GM13977 (cell line): ENCODE results near the gene CCM2L.

Source experiments
- DNase-seq: peaks from one replicate; pipeline ENCODE4 v3.0.0; 2012; ENCODE audit warnings: low spot score
- CTCF ChIP-seq: IDR thresholded peaks from 2 replicates; pipeline ENCODE4 v1.5.1; 2012; ENCODE audit warnings: mild to moderate bottlenecking, control low read depth; ENCODE audit not compliant: insufficient read depth; ENCODE audit errors: extremely low read depth, missing control alignments
- in situ Hi-C: fragments of 300-500 bp; cut with MboI; formaldehyde crosslinking; loops from one replicate; pipeline ENCODE4 v1.12.0; 2022; ENCODE audit warnings: low sequenced_read_pairs, low pct_unique_long_range_greater_than_20kb, mixed read lengths, inconsistent platforms; ENCODE audit not compliant: unreplicated experiment

The CCM2L gene

GRCh38 chr20:32040142-32040953 lies 30.1 kb downstream of the CCM2L start:
- in situ Hi-C loops = no loop called here
- TF ChIP-seq CTCF = no peak
- DNase-seq = no peak

GRCh38 chr20:32045999-32046398 lies 35.8 kb downstream of the CCM2L start:
- DNase-seq = no peak
- in situ Hi-C loops = no loop called here

GRCh38 chr20:32050324-32050841 lies 40.1 kb downstream of the CCM2L start:
- no peak for DNase-seq
- no peak for TF ChIP-seq CTCF
- in situ Hi-C loops = no loop called here

More at GRCh38 chr20:32045999-32046398, 35.8 kb downstream of the CCM2L start:
- TF ChIP-seq CTCF = no peak

- no peak for DNase-seq
- in situ Hi-C loops = no loop called here
Observed at GRCh38 chr20:32050851-32051556, 40.8 kb downstream of the CCM2L start.

GRCh38 chr20:32051720-32052089 lies 41.5 kb downstream of the CCM2L start:
- no peak for DNase-seq
- in situ Hi-C loops = no loop called here
- no peak for TF ChIP-seq CTCF

More at GRCh38 chr20:32050851-32051556, 40.8 kb downstream of the CCM2L start:
- no peak for TF ChIP-seq CTCF

GRCh38 chr20:32052090-32052777 lies 42.0 kb downstream of the CCM2L start, which contains the start of gene HCK:
Gene HCK (plus strand): TSS chr20:32052242.
- in situ Hi-C loops = no loop called here
- no peak for TF ChIP-seq CTCF
- DNase-seq = peak; percentile 64
